Activated naive CD4-positive, alpha-beta T cell treated with anti-CD3 and anti-CD28 coated beads, Interleukin-2, amount 50 U/mL, for 16 hours (primary cell): ENCODE measurements around the gene SPDYE6.
A peak's percentile ranks its signal among the peaks of the same experiment; 100 is the strongest.
"Not testable (repeated sequence)": the region's sequence is repeated elsewhere in the genome, so short reads cannot be mapped to it uniquely, and the experiment has no call there.

ENCODE experiments used
- DNase-seq: peaks from one replicate; pipeline ENCODE4 v3.0.0-alpha.2; 2020

SPDYE6 gene

GRCh38 chr7:102356344-102356743 is at the start of gene SPDYE6:
Gene SPDYE6, minus strand, starts transcription at chr7:102356444. Its CDS starts 421 bp downstream, at chr7:102356023.
- DNase-seq = not testable (repeated sequence)

- DNase-seq = not testable (repeated sequence)
These were observed 48.6 kb upstream of the SPDYE6 start for GRCh38 chr7:102404862-102405188.

GRCh38 chr7:102404005-102404861 is 48.0 kb upstream of the SPDYE6 start:
- DNase-seq = peak; percentile 36

GRCh38 chr7:102403563-102403962 is 47.3 kb upstream of the SPDYE6 start:
- DNase-seq = no peak

GRCh38 chr7:102400360-102400759 is 44.1 kb upstream of the SPDYE6 start:
- no peak for DNase-seq

GRCh38 chr7:102398543-102398942 is 42.3 kb upstream of the SPDYE6 start:
- DNase-seq = no peak

- DNase-seq = no peak
These were observed 40.4 kb upstream of the SPDYE6 start for GRCh38 chr7:102396710-102397019.

GRCh38 chr7:102395873-102396709 is 39.8 kb upstream of the SPDYE6 start, which contains the start of gene PRKRIP1:
Gene PRKRIP1, plus strand, starts transcription at chr7:102396363. Its CDS starts 49 bp downstream, at chr7:102396412.
- peak; percentile 82 for DNase-seq

- DNase-seq = no peak
These were observed 39.3 kb upstream of the SPDYE6 start for GRCh38 chr7:102395592-102395872.

- no peak for DNase-seq
These were observed 37.2 kb upstream of the SPDYE6 start for GRCh38 chr7:102393467-102393866.

GRCh38 chr7:102392330-102392729 is 36.1 kb upstream of the SPDYE6 start:
- no peak for DNase-seq

GRCh38 chr7:102390697-102391484 is 34.6 kb upstream of the SPDYE6 start:
- peak; percentile 65 for DNase-seq

GRCh38 chr7:102389810-102390209 is 33.6 kb upstream of the SPDYE6 start:
- DNase-seq = no peak

- no peak for DNase-seq
These were observed 30.8 kb upstream of the SPDYE6 start for GRCh38 chr7:102387064-102387463.

GRCh38 chr7:102381696-102382425 is 25.6 kb upstream of the SPDYE6 start:
- DNase-seq = not testable (repeated sequence)

- DNase-seq = not testable (repeated sequence)
These were observed 24.6 kb upstream of the SPDYE6 start for GRCh38 chr7:102380837-102381236.

GRCh38 chr7:102376964-102377466 is 20.8 kb upstream of the SPDYE6 start:
- DNase-seq = no peak

- DNase-seq = not testable (repeated sequence)
These were observed 16.6 kb upstream of the SPDYE6 start for GRCh38 chr7:102372796-102373195.

GRCh38 chr7:102370038-102370437 is 13.8 kb upstream of the SPDYE6 start:
- not testable (repeated sequence) for DNase-seq

- not testable (repeated sequence) for DNase-seq
These were observed 9.1 kb upstream of the SPDYE6 start for GRCh38 chr7:102365390-102365789.

GRCh38 chr7:102364394-102364886 is 8.2 kb upstream of the SPDYE6 start:
- DNase-seq = not testable (repeated sequence)
